ENCODE data around the gene RNF217.

- no peak for TF ChIP-seq POLR2AphosphoS5 (IDR thresholded peaks at IDR 0.05; ENCODE audit: borderline replicate concordance, low read depth, low read length)
- no peak for TF ChIP-seq EZH2 (IDR thresholded peaks at IDR 0.05)
Measured at GRCh38 chr6:125041740-125042459, 79.7 kb downstream of the RNF217 start.

Measured in SK-N-MC (cell line).